K562 (cell line): ENCODE data around the gene PRM3. TPM values are rescaled to one million over a fixed set of nuclear protein-coding genes. Genes with fewer than 3 reads are reported as not detected.

ENCODE experiments used
- CBX3 ChIP-seq, 2 experiments: IDR thresholded peaks; 1 replicate in 1 of 2; 2 replicates in 1 of 2; pipeline ENCODE4 v1.6.1; 2012; ENCODE audit warnings: inconsistent platforms in 2 of 2, low read length in 2 of 2, borderline replicate concordance in 1 of 2, control low read depth in 1 of 2
- NFIC ChIP-seq: fragments of 450-650 bp; IDR thresholded peaks from 2 replicates; pipeline ENCODE4 v1.6.1; 2017; ENCODE audit warnings: mild to moderate bottlenecking, inconsistent platforms
- REST ChIP-seq, 2 experiments: fragments of 450-650 bp; formaldehyde crosslinking in 1 of 2; IDR thresholded peaks; 2 replicates each; pipeline versions ENCODE4 v1.4.0 to v1.6.1; 2014 to 2020; ENCODE audit warnings: mild to moderate bottlenecking in 2 of 2, borderline replicate concordance in 1 of 2, low read depth in 1 of 2
- ZNF778 ChIP-seq: fragments of 450-650 bp; formaldehyde crosslinking; IDR thresholded peaks from 2 replicates; pipeline ENCODE4 v1.4.0; 2020; ENCODE audit warnings: mild to moderate bottlenecking, moderate library complexity
- polyA plus RNA-seq, 8 experiments: library from polyadenylated mRNA; depleted of rRNA in 4 of 8; stranded (reverse) in 5 of 8; unstranded in 3 of 8; fragments of >200 nt; fragmentation: Nextera tagmentation in 2 of 8; fragmentation: Illumina TruSeq in 1 of 8; extraction: Ambion mirVana in 2 of 8; extraction: Trizol in 1 of 8; gene quantifications; 2 replicates each; pipeline versions ENCODE4 v1.2.1 to v1.2.3, GENCODE V29; 2011 to 2014; ENCODE audit warnings: inconsistent platforms in 1 of 8, missing spikeins in 1 of 8
- total RNA-seq, 7 experiments: library from RNA; depleted of rRNA in 6 of 7; stranded (reverse); fragments of >200 nt in 6 of 7; fragmentation: Illumina TruSeq in 2 of 7; extraction: Trizol in 2 of 7; gene quantifications; 2 replicates each; pipeline versions ENCODE4 v1.2.1 to v1.2.3, GENCODE V29; 2011 to 2021; ENCODE audit warnings: low replicate concordance in 1 of 7

Gene PRM3
- total and polyA plus RNA-seq, 9 of the 15 experiments (the other 6 are each of a cell fraction or from before 2014, with no cell fraction given), result not detected

DNA sequence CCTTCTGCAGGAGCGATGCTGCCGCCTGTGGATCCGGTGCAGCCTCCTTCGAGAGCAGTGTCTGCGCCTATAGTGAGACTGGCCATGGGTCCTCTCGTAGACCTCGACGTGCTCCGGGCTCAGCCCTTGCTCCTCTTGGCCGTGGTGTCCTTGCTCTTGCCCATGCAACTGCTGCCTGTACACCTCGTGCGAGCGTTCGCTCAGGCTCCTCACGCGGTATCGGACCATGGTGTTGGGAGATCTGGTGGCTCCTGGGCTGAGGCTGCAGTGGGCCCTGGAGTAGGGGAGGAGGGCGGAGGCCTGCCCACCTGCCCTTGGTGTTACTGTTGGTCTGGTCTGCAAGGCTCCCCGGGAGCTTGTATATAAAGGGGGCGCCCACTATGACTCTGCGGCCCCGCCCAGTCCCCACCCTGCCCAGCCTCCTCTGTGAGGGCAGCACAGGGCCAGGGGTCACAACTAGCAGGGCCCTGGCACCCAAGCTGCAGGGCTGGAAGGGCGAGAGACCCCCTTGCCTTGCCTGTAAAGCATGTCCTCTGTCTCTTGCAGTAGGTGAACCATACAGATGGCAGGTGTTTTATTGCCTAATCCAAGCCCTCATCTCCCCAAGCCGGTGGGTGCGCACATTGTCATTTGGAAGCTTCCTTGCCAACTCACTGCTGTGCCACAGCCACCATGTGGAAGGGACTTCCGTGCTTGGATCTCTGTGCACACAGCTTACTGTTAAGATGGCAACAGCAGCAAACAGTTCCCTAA, 2.9 kb upstream of the PRM3 start, which contains the start of gene PRM2 (continued):
- no peak for TF ChIP-seq REST (IDR thresholded peaks at IDR 0.05; ENCODE audit: borderline replicate concordance)
- TF ChIP-seq REST (CRISPR knock-in tag; IDR thresholded peaks at IDR 0.05; ENCODE audit: low read depth), result no peak
- TF ChIP-seq CBX3 (IDR thresholded peaks at IDR 0.05; ENCODE audit: borderline replicate concordance in 1 of 2, low read length in 2 of 2), result no peak
- no peak for TF ChIP-seq NFIC
- TF ChIP-seq ZNF778 (CRISPR knock-in tag), result no peak
- TF ChIP-seq, all 486 proteins: peak for 0
